ENCODE results near the gene HOGA1. TPM values are rescaled to one million over a fixed set of nuclear protein-coding genes. Genes with fewer than 3 reads are reported as not detected.

The HOGA1 gene
- polyA plus RNA-seq, 1 of the 3 experiments (the other 2 are of a cell fraction), result 2.9 TPM

DNA sequence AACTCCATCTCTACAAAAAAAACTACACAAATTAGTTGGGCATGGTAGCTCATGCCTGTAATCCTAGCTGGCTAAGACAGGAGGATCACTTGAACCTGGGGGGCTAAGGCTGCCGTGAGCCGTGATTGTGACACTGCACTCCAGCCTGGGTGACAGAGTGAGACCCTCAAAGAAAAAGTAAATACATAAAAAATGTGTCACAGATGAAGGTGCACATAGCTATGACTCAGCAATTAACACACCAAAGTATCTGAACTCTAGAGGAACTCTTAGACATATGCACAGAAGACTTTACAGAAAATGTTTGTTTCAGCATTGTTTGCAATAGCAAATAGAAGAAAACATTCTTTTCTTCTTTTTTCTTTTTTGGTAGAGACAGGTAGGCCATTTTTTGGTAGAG is 13.6 kb downstream of the HOGA1 start:
- no peaks in the 10 kb centered on the region for H3K9me3 ChIP-seq
- no peak for DNase-seq
- TF ChIP-seq FOSL2 (IDR thresholded peaks at IDR 0.05; ENCODE audit: borderline replicate concordance, low read depth) (peak; percentile 12; the same call in 1 of the 2 replicates), FOXJ3 (CRISPR knock-in tag; IDR thresholded peaks at IDR 0.05) (no peak)
- H3K4me1 ChIP-seq (ENCODE audit: control insufficient read depth in 1 of 2, insufficient read depth in 2 of 2, low read depth in 1 of 2, low read length in 1 of 2), result peaks cover 9 to 23% of the 10 kb centered on the region in 2 experiments; a peak in 3 of 4 replicates
- H4K20me1 ChIP-seq (ENCODE audit: insufficient read depth), result no peaks in the 10 kb centered on the region
- POLR2A ChIA-PET, result no interaction called here
- WGBS (ENCODE audit: low lambda C conversion rate), result 88% methylated on average over 2 of the region's 2 CpGs
- no peaks in the 10 kb centered on the region for H3K27me3 ChIP-seq (ENCODE audit: insufficient read depth)
- no peaks in the 10 kb centered on the region for H3K79me2 ChIP-seq (ENCODE audit: insufficient read depth)
- peak overlapping the region in 1 of 2 experiments; percentile 91; a peak in 1 of 4 replicates for H3K27ac ChIP-seq (ENCODE audit: low read depth in 2 of 2, low read length in 1 of 2)
- no peak overlapping the region for H3K4me2 ChIP-seq
- CTCF ChIA-PET, result interaction anchor here (1.7 to 4.1 kb wide), 2 partner anchors 12 to 27 kb away, joined by 3 to 16 read pairs; no protein-coding TSS in a partner anchor
- no peaks in the 10 kb centered on the region for H3K36me3 ChIP-seq (replicated peaks in 1 of 2; ENCODE audit: control insufficient read depth in 1 of 2, insufficient read depth in 2 of 2, low read length in 1 of 2)
- H3F3A ChIP-seq (replicated peaks; ENCODE audit: insufficient read depth), result peaks cover 38% of the 10 kb centered on the region
- no peak overlapping the region for H2AFZ ChIP-seq (ENCODE audit: low read depth)
- H3K9ac ChIP-seq, result no peak overlapping the region; the same call in 1 of the 2 replicates
- no peaks in the 10 kb centered on the region for H3K9me2 ChIP-seq
- H3K4me3 ChIP-seq (ENCODE audit: low read depth in 2 of 2, low read length in 1 of 2), result no peak overlapping the region

GRCh38 chr10:97598407-97599271 is 14.4 kb downstream of the HOGA1 start:
- no peaks in the 10 kb centered on the region for H3K9me3 ChIP-seq
- H3K4me1 ChIP-seq (ENCODE audit: control insufficient read depth in 1 of 2, insufficient read depth in 2 of 2, low read depth in 1 of 2, low read length in 1 of 2), result peaks cover 9 to 21% of the 10 kb centered on the region in 2 experiments; a peak in 3 of 4 replicates
- 93% methylated on average over 10 of the region's 19 CpGs for WGBS (ENCODE audit: low lambda C conversion rate)
- H3K36me3 ChIP-seq (replicated peaks in 1 of 2; ENCODE audit: control insufficient read depth in 1 of 2, insufficient read depth in 2 of 2, low read length in 1 of 2), result no peaks in the 10 kb centered on the region
- ChIA-PET POLR2A (no interaction called here), CTCF (interaction anchor here (4.1 kb wide), 1 partner anchor 11 kb away, joined by 16 read pairs; no protein-coding TSS in a partner anchor)
- no peak overlapping the region for H3K4me3 ChIP-seq (ENCODE audit: low read depth in 2 of 2, low read length in 1 of 2)
- no peak for TF ChIP-seq SMC3 (IDR thresholded peaks at IDR 0.05; ENCODE audit: low read depth, low read length)
- TF ChIP-seq FOSL2 (IDR thresholded peaks at IDR 0.05; ENCODE audit: borderline replicate concordance, low read depth), result no peak
- TF ChIP-seq REST (IDR thresholded peaks at IDR 0.05; ENCODE audit: low read depth, low read length), result no peak
- no peaks in the 10 kb centered on the region for H3K79me2 ChIP-seq (ENCODE audit: insufficient read depth)
- no peak for DNase-seq
- H3K27me3 ChIP-seq (ENCODE audit: insufficient read depth), result no peaks in the 10 kb centered on the region
- H3K9me2 ChIP-seq, result no peaks in the 10 kb centered on the region
- H3F3A ChIP-seq (replicated peaks; ENCODE audit: insufficient read depth), result peaks cover 31% of the 10 kb centered on the region
- H3K27ac ChIP-seq (ENCODE audit: low read depth in 2 of 2, low read length in 1 of 2), result no peak overlapping the region
- no peak overlapping the region for H3K4me2 ChIP-seq
- H3K9ac ChIP-seq, result no peak overlapping the region
- no peaks in the 10 kb centered on the region for H4K20me1 ChIP-seq (ENCODE audit: insufficient read depth)
- no peak overlapping the region for H2AFZ ChIP-seq (ENCODE audit: low read depth)

GRCh38 chr10:97599272-97599619 is 15.1 kb downstream of the HOGA1 start:
- 96% methylated on average over 6 of the region's 6 CpGs for WGBS (ENCODE audit: low lambda C conversion rate)

More at GRCh38 chr10:97599272-97599619, 15.1 kb downstream of the HOGA1 start:
- no peaks in the 10 kb centered on the region for H3K36me3 ChIP-seq (replicated peaks in 1 of 2; ENCODE audit: control insufficient read depth in 1 of 2, insufficient read depth in 2 of 2, low read length in 1 of 2)
- H3K4me3 ChIP-seq (ENCODE audit: low read depth in 2 of 2, low read length in 1 of 2), result no peak overlapping the region
- H3K4me1 ChIP-seq (ENCODE audit: control insufficient read depth in 1 of 2, insufficient read depth in 2 of 2, low read depth in 1 of 2, low read length in 1 of 2), result peaks cover 9 to 18% of the 10 kb centered on the region in 2 experiments; a peak in 3 of 4 replicates
- H3F3A ChIP-seq (replicated peaks; ENCODE audit: insufficient read depth), result peaks cover 31% of the 10 kb centered on the region
- DNase-seq, result no peak
- no peaks in the 10 kb centered on the region for H3K9me3 ChIP-seq
- H3K9ac ChIP-seq, result no peak overlapping the region
- ChIA-PET CTCF (interaction anchor here (1.8 to 4.1 kb wide), 2 partner anchors 10 to 13 kb away, joined by 4 to 16 read pairs; no protein-coding TSS in a partner anchor), POLR2A (no interaction called here)
- no peaks in the 10 kb centered on the region for H3K9me2 ChIP-seq
- no peak overlapping the region for H2AFZ ChIP-seq (ENCODE audit: low read depth)
- no peak overlapping the region for H3K27ac ChIP-seq (ENCODE audit: low read depth in 2 of 2, low read length in 1 of 2)
- no peak for TF ChIP-seq NRF1 (IDR thresholded peaks at IDR 0.05; ENCODE audit: low read depth, low read length)
- no peak for TF ChIP-seq GABPA (IDR thresholded peaks at IDR 0.05; ENCODE audit: low read depth)
- TF ChIP-seq MEF2A (IDR thresholded peaks at IDR 0.05; ENCODE audit: borderline replicate concordance, low read depth), result no peak
- no peak for TF ChIP-seq RAD21 (IDR thresholded peaks at IDR 0.05; ENCODE audit: low read length)
- TF ChIP-seq TEAD4 (IDR thresholded peaks at IDR 0.05; ENCODE audit: borderline replicate concordance, insufficient read depth), result no peak
- no peak for TF ChIP-seq FOSL2 (IDR thresholded peaks at IDR 0.05; ENCODE audit: borderline replicate concordance, low read depth)
- TF ChIP-seq, protein P1, sequence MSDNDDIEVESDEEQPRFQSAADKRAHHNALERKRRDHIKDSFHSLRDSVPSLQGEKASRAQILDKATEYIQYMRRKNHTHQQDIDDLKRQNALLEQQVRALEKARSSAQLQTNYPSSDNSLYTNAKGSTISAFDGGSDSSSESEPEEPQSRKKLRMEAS (IDR thresholded peaks at IDR 0.05; ENCODE audit: low read depth), result no peak
- no peak overlapping the region for H3K4me2 ChIP-seq
- H4K20me1 ChIP-seq (ENCODE audit: insufficient read depth), result no peaks in the 10 kb centered on the region
- no peaks in the 10 kb centered on the region for H3K27me3 ChIP-seq (ENCODE audit: insufficient read depth)
- no peaks in the 10 kb centered on the region for H3K79me2 ChIP-seq (ENCODE audit: insufficient read depth)
